ENCODE data around the gene PON2. TPM values are rescaled to one million over a fixed set of nuclear protein-coding genes. Genes with fewer than 3 reads are reported as not detected.

PON2 gene
- 100 to 1,000 TPM in 1 of 4 donors, 10 to 100 TPM in 3; 53.9 to 110 (median 58.2) TPM for total RNA-seq

DNA sequence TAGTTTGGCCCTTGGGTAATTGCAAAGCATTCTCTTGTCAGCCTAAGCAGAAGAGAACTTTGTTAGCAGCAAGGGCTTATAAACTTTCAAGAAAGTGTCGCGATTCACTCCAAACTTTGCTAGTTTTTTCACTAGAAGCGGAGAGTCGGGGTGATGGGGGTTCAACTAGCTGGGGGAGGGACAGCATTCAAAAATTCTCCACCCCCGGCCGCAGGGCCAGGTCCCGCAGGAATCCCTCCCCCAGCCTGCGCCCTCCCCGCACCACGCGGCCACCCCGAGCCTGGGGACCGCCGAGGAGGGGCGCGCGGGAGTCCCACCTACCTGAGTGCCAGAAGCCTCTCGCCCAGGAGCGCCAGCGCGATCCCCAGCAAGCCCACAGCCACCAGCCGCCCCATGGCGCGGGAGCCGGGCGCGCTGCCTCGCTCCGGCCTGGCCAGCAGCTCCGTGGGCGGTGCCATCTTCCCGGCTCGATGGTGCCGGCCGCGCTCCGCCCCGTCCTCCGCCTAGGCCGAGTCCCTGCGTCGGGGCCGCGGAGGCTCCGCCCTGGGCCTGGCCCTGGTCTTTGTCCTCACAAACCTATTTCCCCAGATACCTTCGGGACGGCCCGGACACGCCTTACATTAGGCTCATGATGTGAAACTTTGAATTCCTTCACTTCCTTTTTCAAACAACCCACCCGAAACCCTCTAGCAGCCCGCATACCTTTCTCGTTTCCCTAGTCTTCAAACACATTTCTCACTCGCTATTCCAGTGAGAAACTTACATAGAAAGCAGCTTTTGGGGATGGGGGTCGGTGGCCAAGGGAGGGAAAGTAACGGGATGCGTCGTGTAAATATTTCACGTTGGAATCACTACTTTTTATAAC is at the start of gene PON2:
Gene PON2, minus strand, starts transcription at position 472 of the 865 bp plus-strand sequence. Its CDS starts 77 bp downstream, at position 395.
- peak within 1 kb of the TSS; percentile 66 to 96 (median 93) for H3K27ac ChIP-seq
- ATAC-seq: peak; percentile 96
- 0% methylated on average over 12 to 21 of the region's 58 CpGs for WGBS, 2 donors (ENCODE audit: low coverage in 1 of 2)
- H3K4me3 ChIP-seq: peak within 1 kb of the TSS; percentile 86
- no peaks in the 10 kb centered on the region for H3K27me3 ChIP-seq
- no peaks in the 10 kb centered on the region for H3K9me3 ChIP-seq
- H3K4me1 ChIP-seq: peaks cover 0 to 19% (median 0%) of the 10 kb centered on the region in 3 donors
- no peaks in the 10 kb centered on the region for H3K36me3 ChIP-seq
- TF ChIP-seq EP300 (IDR thresholded peaks at IDR 0.05): no peak
- TF ChIP-seq POLR2A (IDR thresholded peaks at IDR 0.05): peak; percentile 50 to 60
- TF ChIP-seq POLR2AphosphoS5 (IDR thresholded peaks at IDR 0.05): no peak
- TF ChIP-seq, protein P1, sequence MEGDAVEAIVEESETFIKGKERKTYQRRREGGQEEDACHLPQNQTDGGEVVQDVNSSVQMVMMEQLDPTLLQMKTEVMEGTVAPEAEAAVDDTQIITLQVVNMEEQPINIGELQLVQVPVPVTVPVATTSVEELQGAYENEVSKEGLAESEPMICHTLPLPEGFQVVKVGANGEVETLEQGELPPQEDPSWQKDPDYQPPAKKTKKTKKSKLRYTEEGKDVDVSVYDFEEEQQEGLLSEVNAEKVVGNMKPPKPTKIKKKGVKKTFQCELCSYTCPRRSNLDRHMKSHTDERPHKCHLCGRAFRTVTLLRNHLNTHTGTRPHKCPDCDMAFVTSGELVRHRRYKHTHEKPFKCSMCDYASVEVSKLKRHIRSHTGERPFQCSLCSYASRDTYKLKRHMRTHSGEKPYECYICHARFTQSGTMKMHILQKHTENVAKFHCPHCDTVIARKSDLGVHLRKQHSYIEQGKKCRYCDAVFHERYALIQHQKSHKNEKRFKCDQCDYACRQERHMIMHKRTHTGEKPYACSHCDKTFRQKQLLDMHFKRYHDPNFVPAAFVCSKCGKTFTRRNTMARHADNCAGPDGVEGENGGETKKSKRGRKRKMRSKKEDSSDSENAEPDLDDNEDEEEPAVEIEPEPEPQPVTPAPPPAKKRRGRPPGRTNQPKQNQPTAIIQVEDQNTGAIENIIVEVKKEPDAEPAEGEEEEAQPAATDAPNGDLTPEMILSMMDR (IDR thresholded peaks at IDR 0.05): no peak

DNA sequence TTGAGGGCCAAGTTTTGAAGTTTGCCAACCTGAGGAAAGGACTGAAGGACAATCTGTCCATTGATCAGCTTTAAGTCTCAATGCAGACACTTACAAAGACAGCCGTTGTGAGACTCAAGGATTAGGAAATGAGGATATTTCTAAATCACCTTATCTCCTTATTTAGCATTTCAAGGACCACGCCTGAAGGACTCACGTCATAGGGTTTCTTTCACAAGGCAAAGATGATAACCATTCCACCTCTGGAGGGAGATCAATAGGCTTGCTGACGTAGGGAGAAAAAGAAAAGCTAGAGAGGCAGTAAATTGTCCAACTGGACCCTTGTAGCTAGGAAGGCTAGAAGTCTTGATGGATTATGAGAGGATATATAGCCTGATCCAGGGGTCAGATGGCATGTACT is 47.6 kb upstream of the PON2 start:
- Histone ChIP-seq H3K27me3 (peaks cover 7% of the 10 kb centered on the region), H3K27ac (no peak overlapping the region), H3K4me3 (no peak overlapping the region), H3K4me1 (no peaks in the 10 kb centered on the region), H3K9me3 (no peaks in the 10 kb centered on the region), H3K36me3 (no peaks in the 10 kb centered on the region)
- ATAC-seq: no peak
- TF ChIP-seq EP300 (IDR thresholded peaks at IDR 0.05) (no peak), POLR2AphosphoS5 (IDR thresholded peaks at IDR 0.05) (no peak), POLR2A (IDR thresholded peaks at IDR 0.05) (no peak)
- TF ChIP-seq, protein P1 (IDR thresholded peaks at IDR 0.05): no peak
- 86 to 89% methylated on average over 4 of the region's 4 CpGs for WGBS, 2 donors (ENCODE audit: low coverage in 1 of 2)

GRCh38 chr7:95481271-95482165 is 46.7 kb upstream of the PON2 start:
- Histone ChIP-seq H3K4me1 (no peaks in the 10 kb centered on the region), H3K27me3 (peaks cover 7% of the 10 kb centered on the region), H3K4me3 (no peak overlapping the region), H3K27ac (no peak overlapping the region), H3K9me3 (no peaks in the 10 kb centered on the region), H3K36me3 (no peaks in the 10 kb centered on the region)
- no peak for ATAC-seq
- 84 to 96% methylated on average over 2 to 3 of the region's 3 CpGs for WGBS, 2 donors (ENCODE audit: low coverage in 1 of 2)
- TF ChIP-seq, protein P1 (IDR thresholded peaks at IDR 0.05): no peak
- TF ChIP-seq POLR2A (IDR thresholded peaks at IDR 0.05) (no peak), POLR2AphosphoS5 (IDR thresholded peaks at IDR 0.05) (no peak), EP300 (IDR thresholded peaks at IDR 0.05) (no peak)

DNA sequence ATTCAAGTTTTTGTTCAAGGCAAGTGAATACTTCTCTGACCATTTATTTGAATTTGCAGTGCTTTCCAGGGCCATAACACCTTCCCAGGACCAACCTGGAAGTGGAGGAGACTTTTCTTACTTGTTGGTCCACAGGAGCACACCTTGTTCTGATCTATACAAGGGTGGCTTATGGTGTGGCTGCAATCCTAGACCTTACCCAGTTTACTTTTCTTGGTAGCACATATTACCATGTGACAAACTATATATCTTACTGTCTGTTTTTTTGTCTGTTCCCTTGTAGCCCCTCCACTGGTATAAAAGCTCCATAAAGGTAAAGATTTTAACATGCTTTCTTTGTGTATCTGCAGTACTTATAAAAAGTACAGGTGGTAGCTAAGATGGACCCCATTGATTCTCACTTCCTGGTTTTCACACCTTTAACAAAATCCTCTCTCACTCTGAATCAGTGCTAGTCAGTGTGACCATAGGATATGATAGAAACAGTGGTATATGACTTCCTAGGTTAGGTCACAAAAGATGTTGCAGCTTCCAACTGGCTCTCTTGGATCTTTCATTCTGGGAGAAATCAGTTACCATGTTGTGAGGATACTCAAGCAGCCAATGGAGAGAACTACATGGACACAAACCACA is 45.3 kb upstream of the PON2 start:
- no peaks in the 10 kb centered on the region for H3K4me1 ChIP-seq
- no peaks in the 10 kb centered on the region for H3K36me3 ChIP-seq
- TF ChIP-seq, protein P1 (IDR thresholded peaks at IDR 0.05): no peak
- TF ChIP-seq POLR2AphosphoS5 (IDR thresholded peaks at IDR 0.05): no peak
- TF ChIP-seq POLR2A (IDR thresholded peaks at IDR 0.05): no peak
- TF ChIP-seq EP300 (IDR thresholded peaks at IDR 0.05): no peak
- H3K4me3 ChIP-seq: no peak overlapping the region
- no peak overlapping the region for H3K27ac ChIP-seq
- no peaks in the 10 kb centered on the region for H3K9me3 ChIP-seq
- no peak for ATAC-seq
- peaks cover 7% of the 10 kb centered on the region for H3K27me3 ChIP-seq
